GM19324 (cell line): ENCODE data around the gene ARID5B.

ENCODE experiments used
- ATAC-seq: cut with Tn5 transposase; IDR thresholded peaks from one replicate; pipeline ENCODE4 v1.9.1; 2021; ENCODE audit warnings: mild to moderate bottlenecking, moderate library complexity; ENCODE audit not compliant: unreplicated experiment, low FRiP score

ARID5B gene

GRCh38 chr10:62082729-62083411, 181.4 kb downstream of the ARID5B start:
- no peak for ATAC-seq

GRCh38 chr10:62083412-62084267, 182.1 kb downstream of the ARID5B start:
- no peak for ATAC-seq

GRCh38 chr10:62084451-62084850, 183.0 kb downstream of the ARID5B start:
- no peak for ATAC-seq

- no peak for ATAC-seq
Measured at GRCh38 chr10:62085404-62085803, 183.9 kb downstream of the ARID5B start.

- ATAC-seq: no peak
Measured at GRCh38 chr10:62085821-62086220, 184.3 kb downstream of the ARID5B start.

- ATAC-seq: no peak
Measured at GRCh38 chr10:62087329-62087728, 185.8 kb downstream of the ARID5B start.

- ATAC-seq: no peak
Measured at GRCh38 chr10:62088786-62089185, 187.3 kb downstream of the ARID5B start.

- no peak for ATAC-seq
Measured at GRCh38 chr10:62092301-62093030, 191.0 kb downstream of the ARID5B start.

- no peak for ATAC-seq
Measured at GRCh38 chr10:62093863-62094291, 192.4 kb downstream of the ARID5B start.

- ATAC-seq: no peak
Measured at GRCh38 chr10:62095181-62096122, 194.0 kb downstream of the ARID5B start.

GRCh38 chr10:62096256-62096933, 194.9 kb downstream of the ARID5B start:
- no peak for ATAC-seq

- ATAC-seq: no peak
Measured at GRCh38 chr10:62098278-62099121, 197.0 kb downstream of the ARID5B start.

- ATAC-seq: no peak
Measured at GRCh38 chr10:62099299-62099698, 197.8 kb downstream of the ARID5B start.

- ATAC-seq: no peak
Measured at GRCh38 chr10:62103857-62104256, 202.4 kb downstream of the ARID5B start.

- ATAC-seq: no peak
Measured at GRCh38 chr10:62106929-62107519, 205.5 kb downstream of the ARID5B start.

- ATAC-seq: no peak
Measured at GRCh38 chr10:62108759-62109586, 207.5 kb downstream of the ARID5B start.

- peak; percentile 62 for ATAC-seq
Measured at GRCh38 chr10:62109587-62110293, 208.2 kb downstream of the ARID5B start.
